ENCODE measurements around the gene DPEP2NB. TPM values are rescaled to one million over a fixed set of nuclear protein-coding genes. Genes with fewer than 3 reads are reported as not detected.

DPEP2NB gene
- total RNA-seq: not detected in 2 replicates

GRCh38 chr16:68015681-68016080, at the start of gene DPEP2NB:
Gene DPEP2NB, minus strand, starts transcription at chr16:68015911. Its CDS starts 141 bp downstream, at chr16:68015770.

GRCh38 chr16:68022728-68023537, 7.2 kb upstream of the DPEP2NB start, which contains the start of the genes DDX28 and DUS2:
Gene DDX28, minus strand, starts transcription at chr16:68023232. Its CDS starts 30 bp downstream, at chr16:68023202.
Gene DUS2, plus strand, starts transcription at chr16:68023284. Its CDS starts 14,740 bp downstream, at chr16:68038024.

GRCh38 chr16:67998779-67999688, 16.7 kb downstream of the DPEP2NB start, which contains the start of gene DPEP2:
Gene DPEP2, minus strand, starts transcription at chr16:67999484. Its CDS starts 6,272 bp downstream, at chr16:67993212.

GRCh38 chr16:67979955-67980678, 35.6 kb downstream of the DPEP2NB start, which contains the start of gene DPEP3:
Gene DPEP3, minus strand, starts transcription at chr16:67980499. Its CDS starts 119 bp downstream, at chr16:67980380.

DNA sequence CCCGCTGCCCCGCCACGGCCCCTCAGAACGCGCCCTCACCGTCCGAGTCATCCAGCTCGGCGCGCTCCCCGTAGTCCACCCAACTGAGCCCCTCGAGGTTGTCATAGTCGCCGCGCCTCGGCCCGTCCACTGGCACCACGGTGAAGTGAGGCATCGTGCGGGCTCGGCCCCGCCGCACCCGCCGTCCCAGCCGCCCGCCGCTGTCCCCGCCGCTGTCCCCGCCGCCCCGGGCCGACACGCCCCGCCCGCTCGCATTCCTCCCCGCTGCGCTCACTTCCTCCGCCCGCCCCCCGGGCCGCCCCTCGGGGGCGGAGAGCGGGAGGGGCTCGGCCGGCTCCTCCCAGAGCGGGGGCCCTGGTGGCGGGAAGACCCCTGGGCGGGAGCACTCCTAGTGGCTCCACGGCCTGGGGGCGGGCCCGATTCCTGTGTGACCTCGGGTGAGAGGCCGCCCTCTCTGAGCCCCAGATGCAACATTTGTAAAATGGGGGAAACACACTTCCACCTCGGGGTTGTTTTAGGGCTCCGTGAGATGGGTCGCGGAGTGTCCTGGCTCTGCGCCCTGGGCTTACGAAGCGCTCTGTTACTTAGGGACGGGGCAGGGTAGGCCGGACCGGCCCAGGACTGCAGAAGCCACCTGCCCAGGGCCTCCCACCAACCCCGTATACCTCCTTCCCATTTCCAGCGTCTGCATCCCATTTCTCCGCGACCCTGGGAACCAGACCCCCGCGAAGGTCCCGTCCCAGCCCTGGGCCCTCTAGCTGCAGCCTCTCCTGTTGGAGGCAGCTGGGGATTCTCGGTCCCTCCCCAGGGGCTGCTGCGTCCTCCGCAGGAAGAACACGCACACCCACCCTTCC, 47.1 kb downstream of the DPEP2NB start, which contains the start of gene SLC12A4:
TSS of gene SLC12A4 (minus strand) at position 238 of the 854 bp plus-strand sequence. CDS start at position 154, 84 bp downstream.

Other genes starting within 250 kb of the DPEP2NB start
- gene RANBP10, start 209.4 kb downstream of the DPEP2NB start, total RNA-seq: 3.6 TPM in 2 replicates
- 0.32 TPM in 1 of 2 replicates, not detected in the other for gene TSNAXIP1, start 209.0 kb downstream of the DPEP2NB start, total RNA-seq
- 38.7 and 72.5 TPM in 2 replicates for gene THAP11, start 173.6 kb downstream of the DPEP2NB start, total RNA-seq
- 67.0 and 256 TPM in 2 replicates for gene NUTF2, start 169.0 kb downstream of the DPEP2NB start, total RNA-seq
- 28.6 and 29.6 TPM in 2 replicates for gene CENPT, start 168.2 kb downstream of the DPEP2NB start, total RNA-seq
- 39.8 and 50.3 TPM in 2 replicates for gene EDC4, start 142.9 kb downstream of the DPEP2NB start, total RNA-seq
- not detected in 2 replicates for gene NRN1L, start 131.0 kb downstream of the DPEP2NB start, total RNA-seq
- gene PSKH1, start 122.7 kb downstream of the DPEP2NB start, total RNA-seq: 10.7 and 19.1 TPM in 2 replicates
- 0.32 and 0.61 TPM in 2 replicates for gene CTRL, start 84.0 kb downstream of the DPEP2NB start, total RNA-seq
- gene PSMB10, start 79.1 kb downstream of the DPEP2NB start, total RNA-seq: 60.4 and 85.9 TPM in 2 replicates
- 1.3 and 2.6 TPM in 2 replicates for gene LCAT, start 71.8 kb downstream of the DPEP2NB start, total RNA-seq
- 36.4 and 40.0 TPM in 2 replicates for gene SLC12A4, start 47.3 kb downstream of the DPEP2NB start, total RNA-seq
- gene DPEP3, start 35.4 kb downstream of the DPEP2NB start, total RNA-seq: not detected in 2 replicates
- 1.1 TPM in 1 of 2 replicates, not detected in the other for gene DPEP2, start 16.4 kb downstream of the DPEP2NB start, total RNA-seq
- gene DDX28, start 7.3 kb upstream of the DPEP2NB start, total RNA-seq: 14.4 and 20.5 TPM in 2 replicates
- gene DUS2, start 7.4 kb upstream of the DPEP2NB start, total RNA-seq: 23.4 and 27.5 TPM in 2 replicates
- gene NFATC3, start 69.5 kb upstream of the DPEP2NB start, total RNA-seq: 7.8 and 10.3 TPM in 2 replicates
- gene ESRP2, start 220.2 kb upstream of the DPEP2NB start, total RNA-seq: 0.15 and 0.97 TPM in 2 replicates
- gene PLA2G15, start 229.5 kb upstream of the DPEP2NB start, total RNA-seq: 16.6 and 18.5 TPM in 2 replicates
- 24.4 and 27.2 TPM in 2 replicates for gene SLC7A6, start 248.6 kb upstream of the DPEP2NB start, total RNA-seq